Brain microvascular endothelial cell (primary cell): ENCODE measurements around the gene CCDC8.
"Not testable (repeated sequence)": the region's sequence is repeated elsewhere in the genome, so short reads cannot be mapped to it uniquely, and the experiment has no call there.

Experiments
- DNase-seq: peaks from one replicate; pipeline ENCODE4 v3.0.0-alpha.2; 2020
- H3K27ac ChIP-seq: fragments of 250-450 bp; sonication (Bioruptor Pico); 2 replicates; pipeline ENCODE4 v1.5.1; 2020; ENCODE audit warnings: mild to moderate bottlenecking, moderate library complexity
- H3K27me3 ChIP-seq: fragments of 250-450 bp; sonication (Bioruptor Pico); replicated peaks from 2 replicates; pipeline ENCODE4 v1.5.1; 2020; ENCODE audit warnings: mild to moderate bottlenecking
- H3K36me3 ChIP-seq: fragments of 250-450 bp; sonication (Bioruptor Pico); replicated peaks from 2 replicates; pipeline ENCODE4 v1.5.1; 2020; ENCODE audit warnings: mild to moderate bottlenecking
- H3K4me3 ChIP-seq: 2 replicates; pipeline ENCODE4 v1.5.1; 2011; ENCODE audit warnings: low read depth, mild to moderate bottlenecking, control low read depth, low read length, moderate library complexity
- CTCF ChIP-seq: IDR thresholded peaks from 2 replicates; pipeline ENCODE4 v1.5.1; 2011; ENCODE audit warnings: low read depth, mild to moderate bottlenecking, moderate library complexity, low read length, control low read depth, inconsistent platforms; ENCODE audit errors: missing control alignments
- in situ Hi-C: cut with HindIII; loops from 2 replicates; pipeline ENCODE4 v1.10.0; 2017; ENCODE audit warnings: low sequenced_read_pairs, low pct_ligation_motif_present

CCDC8 gene

GRCh38 chr19:46448601-46449000, 35.2 kb upstream of the CCDC8 start:
- H3K36me3 ChIP-seq: no peaks in the 10 kb centered on the region
- TF ChIP-seq CTCF: no peak
- H3K27ac ChIP-seq: no peak overlapping the region
- H3K27me3 ChIP-seq: no peaks in the 10 kb centered on the region
- DNase-seq: no peak
- no peak overlapping the region for H3K4me3 ChIP-seq
- in situ Hi-C loops: no loop called here

- H3K27me3 ChIP-seq: no peaks in the 10 kb centered on the region
- no peaks in the 10 kb centered on the region for H3K36me3 ChIP-seq
- in situ Hi-C loops: no loop called here
- no peak for TF ChIP-seq CTCF
- DNase-seq: no peak
- no peak overlapping the region for H3K4me3 ChIP-seq
- no peak overlapping the region for H3K27ac ChIP-seq
These were observed 34.5 kb upstream of the CCDC8 start for GRCh38 chr19:46447824-46448223.

- Histone ChIP-seq H3K27me3 (no peaks in the 10 kb centered on the region), H3K4me3 (no peak overlapping the region), H3K36me3 (no peaks in the 10 kb centered on the region), H3K27ac (no peak overlapping the region)
- no peak for TF ChIP-seq CTCF
- in situ Hi-C loops: no loop called here
- DNase-seq: no peak
These were observed 33.6 kb upstream of the CCDC8 start for GRCh38 chr19:46447006-46447405.

GRCh38 chr19:46446021-46446420, 32.7 kb upstream of the CCDC8 start:
- H3K4me3 ChIP-seq: no peak overlapping the region
- no peak for TF ChIP-seq CTCF
- no peaks in the 10 kb centered on the region for H3K27me3 ChIP-seq
- DNase-seq: no peak
- no peak overlapping the region for H3K27ac ChIP-seq
- in situ Hi-C loops: no loop called here
- H3K36me3 ChIP-seq: no peaks in the 10 kb centered on the region

GRCh38 chr19:46442808-46443450, 29.6 kb upstream of the CCDC8 start:
- in situ Hi-C loops: no loop called here
- H3K27ac ChIP-seq: no peak overlapping the region
- no peaks in the 10 kb centered on the region for H3K27me3 ChIP-seq
- no peak overlapping the region for H3K4me3 ChIP-seq
- peak; percentile 59 for DNase-seq
- no peaks in the 10 kb centered on the region for H3K36me3 ChIP-seq
- no peak for TF ChIP-seq CTCF

- in situ Hi-C loops: no loop called here
- TF ChIP-seq CTCF: no peak
- Histone ChIP-seq H3K27ac (no peak overlapping the region), H3K27me3 (no peaks in the 10 kb centered on the region), H3K36me3 (no peaks in the 10 kb centered on the region), H3K4me3 (no peak overlapping the region)
- DNase-seq: no peak
These were observed 28.5 kb upstream of the CCDC8 start for GRCh38 chr19:46441866-46442265.

- in situ Hi-C loops, H3K27ac ChIP-seq, H3K4me3 ChIP-seq, H3K36me3 ChIP-seq, DNase-seq, H3K27me3 ChIP-seq: not testable (repeated sequence)
These were observed 22.3 kb upstream of the CCDC8 start for GRCh38 chr19:46435689-46436088.
